Measurements from ENCODE around the gene TMEM107.

TMEM107 gene

GRCh38 chr17:8123695-8124349, 52.4 kb downstream of the TMEM107 start, which contains the start of gene HES7:
HES7 (minus strand) TSS chr17:8124106; CDS start chr17:8124084, 22 bp downstream.
- H3K27me3 ChIP-seq (ENCODE audit: control insufficient read depth, insufficient read depth, low read length) = peaks cover 59% of the 10 kb centered on the region
- H3K4me3 ChIP-seq (ENCODE audit: low read depth, low read length) = peak within 1 kb of the TSS; percentile 88
- H3K9ac ChIP-seq (ENCODE audit: low read depth, low read length) = no peak within 1 kb of the TSS
- H3K9me3 ChIP-seq (ENCODE audit: control insufficient read depth, insufficient read depth, low read length) = no peaks in the 10 kb centered on the region
- peaks cover 25% of the 10 kb centered on the region for H3K4me1 ChIP-seq (ENCODE audit: control insufficient read depth, insufficient read depth, low read length)
- H3K36me3 ChIP-seq (ENCODE audit: control insufficient read depth, insufficient read depth, low read length) = no peaks in the 10 kb centered on the region
- H3K27ac ChIP-seq (ENCODE audit: low read depth, low read length) = no peak within 1 kb of the TSS

GRCh38 chr17:8122924-8123694, 53.1 kb downstream of the TMEM107 start:
- Histone ChIP-seq H3K9ac (ENCODE audit: low read depth, low read length) (no peak overlapping the region), H3K36me3 (ENCODE audit: control insufficient read depth, insufficient read depth, low read length) (no peaks in the 10 kb centered on the region), H3K27ac (ENCODE audit: low read depth, low read length) (no peak overlapping the region), H3K9me3 (ENCODE audit: control insufficient read depth, insufficient read depth, low read length) (no peaks in the 10 kb centered on the region), H3K4me1 (ENCODE audit: control insufficient read depth, insufficient read depth, low read length) (peaks cover 25% of the 10 kb centered on the region), H3K4me3 (ENCODE audit: low read depth, low read length) (peak overlapping the region; percentile 88), H3K27me3 (ENCODE audit: control insufficient read depth, insufficient read depth, low read length) (peaks cover 57% of the 10 kb centered on the region)

All from HUES48 (cell line).